ENCODE results near the gene MCEMP1. TPM values are rescaled to one million over a fixed set of nuclear protein-coding genes. Genes with fewer than 3 reads are reported as not detected.

Gene MCEMP1
- total RNA-seq, 1 experiment from 2014 or later = not detected

DNA sequence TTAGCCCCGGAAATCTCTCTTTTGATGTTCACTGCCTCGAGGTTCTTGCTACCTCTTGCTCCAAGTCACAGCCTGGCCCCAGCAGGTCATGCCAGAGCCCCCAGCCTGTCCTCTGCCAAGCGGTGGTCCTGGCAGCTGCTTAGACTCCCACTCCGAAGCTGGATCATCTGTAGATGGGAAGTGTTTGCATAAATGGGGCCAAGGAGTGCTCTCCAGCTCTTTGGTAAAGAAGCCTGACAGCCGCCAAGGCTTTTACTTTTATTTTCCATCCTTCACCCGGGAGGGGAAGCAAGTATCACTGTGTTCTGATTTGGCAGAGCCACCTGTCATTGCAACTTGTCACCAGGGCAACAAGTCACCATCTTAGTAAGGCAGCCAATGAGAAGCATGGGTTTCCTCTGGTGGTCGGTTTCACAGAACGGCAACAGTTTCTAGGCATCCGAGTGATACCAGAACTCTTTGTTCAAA lies 18.6 kb upstream of the MCEMP1 start:
- Histone ChIP-seq H3K4me3 (ENCODE audit: low read length) (no peak overlapping the region), H3K9me2 (replicated peaks; ENCODE audit: insufficient read depth, low read length) (no peaks in the 10 kb centered on the region), H2AFZ (ENCODE audit: low read length) (no peak overlapping the region), H3K36me3 (ENCODE audit: insufficient read depth, low read length) (no peaks in the 10 kb centered on the region), H4K20me1 (ENCODE audit: insufficient read depth, low read depth, low read length) (no peaks in the 10 kb centered on the region), H3K9ac (ENCODE audit: low read length) (no peak overlapping the region; the same call in 1 of the 2 replicates), H3K79me2 (ENCODE audit: low read length) (no peaks in the 10 kb centered on the region), H3K9me3 (ENCODE audit: low read length) (no peaks in the 10 kb centered on the region), H3K27ac (ENCODE audit: low read length) (no peak overlapping the region), H3K27me3 (ENCODE audit: low read length) (no peaks in the 10 kb centered on the region), H3K4me2 (ENCODE audit: low read depth, low read length, poor library complexity, severe bottlenecking) (no peak overlapping the region), H3K4me1 (ENCODE audit: low read length) (no peaks in the 10 kb centered on the region)
- DNase-seq = peak; percentile 68

DNA sequence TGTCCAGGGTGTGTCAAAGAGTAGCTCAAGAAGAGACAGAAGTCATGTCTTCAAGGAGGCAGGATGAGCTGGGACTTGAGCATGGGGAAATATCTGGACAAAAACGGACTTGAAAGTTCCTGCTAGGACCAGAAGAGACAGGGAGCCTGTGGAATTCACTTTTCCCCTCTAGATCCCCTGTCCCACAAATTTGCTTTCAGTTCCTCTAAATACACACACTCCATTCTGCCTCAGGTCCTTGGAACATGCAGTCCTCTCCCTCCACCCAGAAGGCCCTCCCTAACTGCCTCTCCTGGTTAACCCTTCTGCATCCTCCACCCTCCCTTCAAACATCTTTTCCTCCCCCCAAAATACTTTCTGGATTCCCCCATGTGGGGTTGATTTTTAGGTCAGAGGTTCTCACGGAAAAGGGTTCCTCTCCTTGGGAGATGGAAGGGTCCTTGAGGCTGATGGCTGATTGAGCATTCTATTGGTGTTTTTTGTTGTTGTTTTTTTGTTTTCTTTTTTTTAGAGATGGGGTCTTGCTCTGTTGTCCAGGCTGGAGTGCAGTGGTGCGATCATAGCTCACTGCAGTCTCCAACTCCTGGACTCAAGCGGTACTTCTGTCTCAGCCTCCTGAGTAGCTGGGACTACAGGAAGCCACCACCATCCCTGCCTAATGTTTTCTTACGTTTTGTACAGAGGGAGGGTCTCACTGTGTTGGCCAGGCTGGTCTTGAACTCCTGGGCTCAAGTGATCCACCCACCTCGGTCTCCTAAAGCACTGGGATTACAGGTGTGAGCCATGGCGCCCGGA lies 14.9 kb upstream of the MCEMP1 start:
- Histone ChIP-seq H3K36me3 (ENCODE audit: insufficient read depth, low read length) (no peaks in the 10 kb centered on the region), H2AFZ (ENCODE audit: low read length) (no peak overlapping the region), H3K9ac (ENCODE audit: low read length) (no peak overlapping the region), H3K4me3 (ENCODE audit: low read length) (no peak overlapping the region), H3K4me2 (ENCODE audit: low read depth, low read length, poor library complexity, severe bottlenecking) (no peak overlapping the region), H3K27ac (ENCODE audit: low read length) (no peak overlapping the region), H4K20me1 (ENCODE audit: insufficient read depth, low read depth, low read length) (no peaks in the 10 kb centered on the region), H3K4me1 (ENCODE audit: low read length) (no peaks in the 10 kb centered on the region), H3K9me2 (replicated peaks; ENCODE audit: insufficient read depth, low read length) (no peaks in the 10 kb centered on the region), H3K9me3 (ENCODE audit: low read length) (no peaks in the 10 kb centered on the region), H3K79me2 (ENCODE audit: low read length) (no peaks in the 10 kb centered on the region), H3K27me3 (ENCODE audit: low read length) (no peaks in the 10 kb centered on the region)
- no peak for DNase-seq

DNA sequence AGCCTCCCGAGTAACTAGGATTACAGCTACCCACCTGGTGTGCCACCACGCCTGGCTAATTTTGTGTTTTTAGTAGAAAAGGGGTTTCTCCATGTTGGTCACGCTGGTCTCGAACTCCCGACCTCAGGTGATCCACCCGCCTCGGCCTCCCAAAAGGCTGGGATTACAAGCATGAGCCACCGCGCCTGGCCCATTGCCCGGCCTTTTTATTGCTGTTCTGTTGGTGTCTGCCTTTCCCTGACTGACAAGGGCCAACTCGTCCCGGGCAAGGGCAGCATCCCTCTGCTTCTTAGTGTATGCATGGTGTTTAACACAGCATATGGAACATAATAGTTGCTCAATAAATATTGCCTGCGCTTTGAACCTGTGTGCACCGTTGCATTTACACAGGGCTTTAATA lies 14.2 kb upstream of the MCEMP1 start:
- no peaks in the 10 kb centered on the region for H3K79me2 ChIP-seq (ENCODE audit: low read length)
- H3K9me2 ChIP-seq (replicated peaks; ENCODE audit: insufficient read depth, low read length) = no peaks in the 10 kb centered on the region
- no peak overlapping the region for H3K27ac ChIP-seq (ENCODE audit: low read length)
- no peaks in the 10 kb centered on the region for H4K20me1 ChIP-seq (ENCODE audit: insufficient read depth, low read depth, low read length)
- no peaks in the 10 kb centered on the region for H3K9me3 ChIP-seq (ENCODE audit: low read length)
- H3K9ac ChIP-seq (ENCODE audit: low read length) = no peak overlapping the region
- no peaks in the 10 kb centered on the region for H3K36me3 ChIP-seq (ENCODE audit: insufficient read depth, low read length)
- H3K4me3 ChIP-seq (ENCODE audit: low read length) = no peak overlapping the region
- no peak overlapping the region for H2AFZ ChIP-seq (ENCODE audit: low read length)
- no peak for DNase-seq
- H3K4me1 ChIP-seq (ENCODE audit: low read length) = no peaks in the 10 kb centered on the region
- no peaks in the 10 kb centered on the region for H3K27me3 ChIP-seq (ENCODE audit: low read length)
- no peak overlapping the region for H3K4me2 ChIP-seq (ENCODE audit: low read depth, low read length, poor library complexity, severe bottlenecking)

DNA sequence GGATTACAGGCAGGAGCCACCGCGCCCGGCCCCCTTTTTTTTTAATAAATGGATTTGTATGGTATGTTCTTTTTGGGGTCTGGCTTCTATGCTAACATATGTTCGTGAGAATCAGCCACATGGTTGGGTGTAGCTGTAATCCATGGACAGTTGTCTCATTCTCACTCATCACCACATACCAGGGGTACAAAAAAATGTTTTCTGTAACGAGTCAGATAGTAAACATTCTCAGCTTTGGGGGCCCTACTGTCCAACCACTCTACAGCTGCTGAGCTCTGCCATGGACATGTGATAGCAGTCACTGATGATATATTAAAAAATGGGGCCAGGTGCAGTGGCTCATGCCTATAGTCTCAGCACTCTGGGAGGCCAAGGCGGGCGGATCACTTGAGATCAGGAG lies 13.2 kb upstream of the MCEMP1 start:
- no peaks in the 10 kb centered on the region for H3K36me3 ChIP-seq (ENCODE audit: insufficient read depth, low read length)
- H3K9ac ChIP-seq (ENCODE audit: low read length) = no peak overlapping the region
- no peaks in the 10 kb centered on the region for H3K9me2 ChIP-seq (replicated peaks; ENCODE audit: insufficient read depth, low read length)
- H3K4me2 ChIP-seq (ENCODE audit: low read depth, low read length, poor library complexity, severe bottlenecking) = no peak overlapping the region
- H3K27ac ChIP-seq (ENCODE audit: low read length) = no peak overlapping the region
- DNase-seq = no peak
- H3K79me2 ChIP-seq (ENCODE audit: low read length) = no peaks in the 10 kb centered on the region
- H3K9me3 ChIP-seq (ENCODE audit: low read length) = no peaks in the 10 kb centered on the region
- H4K20me1 ChIP-seq (ENCODE audit: insufficient read depth, low read depth, low read length) = no peaks in the 10 kb centered on the region
- H3K27me3 ChIP-seq (ENCODE audit: low read length) = no peaks in the 10 kb centered on the region
- no peaks in the 10 kb centered on the region for H3K4me1 ChIP-seq (ENCODE audit: low read length)
- no peak overlapping the region for H2AFZ ChIP-seq (ENCODE audit: low read length)
- H3K4me3 ChIP-seq (ENCODE audit: low read length) = no peak overlapping the region

DNA sequence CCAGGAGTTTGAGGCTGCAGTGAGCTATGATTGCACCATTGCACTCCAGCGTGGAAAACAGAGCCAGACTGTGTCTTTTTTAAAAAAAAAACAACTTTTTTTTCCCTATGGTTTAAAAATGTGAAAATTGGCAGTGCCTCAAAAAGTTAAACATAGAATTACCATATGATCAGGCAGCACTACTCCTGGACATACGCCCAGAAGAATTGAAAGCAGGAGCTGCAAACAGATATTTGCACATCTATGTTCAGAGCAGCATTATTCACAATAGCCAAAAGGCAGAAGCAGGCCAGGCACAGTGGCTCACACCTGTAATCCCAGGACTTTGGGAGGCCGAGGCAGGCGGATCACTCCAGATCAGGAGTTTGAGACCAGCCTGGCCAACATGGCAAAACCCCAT lies 11.8 kb upstream of the MCEMP1 start:
- Histone ChIP-seq H3K9ac (ENCODE audit: low read length) (no peak overlapping the region), H3K27ac (ENCODE audit: low read length) (no peak overlapping the region), H3K9me3 (ENCODE audit: low read length) (no peaks in the 10 kb centered on the region), H3K79me2 (ENCODE audit: low read length) (no peaks in the 10 kb centered on the region), H3K27me3 (ENCODE audit: low read length) (no peaks in the 10 kb centered on the region), H3K36me3 (ENCODE audit: insufficient read depth, low read length) (no peaks in the 10 kb centered on the region), H3K4me1 (ENCODE audit: low read length) (no peaks in the 10 kb centered on the region), H4K20me1 (ENCODE audit: insufficient read depth, low read depth, low read length) (no peaks in the 10 kb centered on the region), H2AFZ (ENCODE audit: low read length) (no peak overlapping the region), H3K9me2 (replicated peaks; ENCODE audit: insufficient read depth, low read length) (no peaks in the 10 kb centered on the region), H3K4me3 (ENCODE audit: low read length) (no peak overlapping the region), H3K4me2 (ENCODE audit: low read depth, low read length, poor library complexity, severe bottlenecking) (no peak overlapping the region)
- DNase-seq = no peak

DNA sequence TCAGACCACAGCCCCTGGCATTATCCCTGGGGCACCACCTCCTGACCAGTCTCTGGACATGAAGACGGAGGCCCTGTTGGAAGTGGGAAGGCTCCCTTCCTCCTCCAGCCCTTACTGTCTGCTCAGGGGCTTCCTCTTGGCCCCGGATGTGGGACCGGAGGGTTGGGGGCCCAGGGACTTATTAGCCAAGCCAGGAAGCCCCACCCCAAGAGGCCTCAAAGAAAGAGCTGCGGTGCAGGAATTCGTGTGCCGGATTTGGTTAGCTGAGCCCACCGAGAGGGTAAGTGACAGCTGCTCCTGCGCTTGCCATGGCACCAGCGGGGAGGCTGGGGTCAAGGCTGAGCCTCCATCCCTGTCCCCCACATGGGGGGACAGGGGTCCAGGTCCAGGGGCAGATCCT lies 8.0 kb upstream of the MCEMP1 start, which contains the start of gene RETN:
Gene RETN, plus strand, starts transcription at position 208 of the 400 bp plus-strand sequence. CDS start 278 bp downstream, outside the sequence.
- H3K27me3 ChIP-seq (ENCODE audit: low read length) = no peaks in the 10 kb centered on the region
- no peak within 1 kb of the TSS for H3K27ac ChIP-seq (ENCODE audit: low read length)
- H3K4me1 ChIP-seq (ENCODE audit: low read length) = no peaks in the 10 kb centered on the region
- H3K9me3 ChIP-seq (ENCODE audit: low read length) = no peaks in the 10 kb centered on the region
- H4K20me1 ChIP-seq (ENCODE audit: insufficient read depth, low read depth, low read length) = no peaks in the 10 kb centered on the region
- no peak within 1 kb of the TSS for H3K4me3 ChIP-seq (ENCODE audit: low read length)
- no peaks in the 10 kb centered on the region for H3K79me2 ChIP-seq (ENCODE audit: low read length)
- H3K9me2 ChIP-seq (replicated peaks; ENCODE audit: insufficient read depth, low read length) = no peaks in the 10 kb centered on the region
- no peak within 1 kb of the TSS for H2AFZ ChIP-seq (ENCODE audit: low read length)
- DNase-seq = no peak
- no peaks in the 10 kb centered on the region for H3K36me3 ChIP-seq (ENCODE audit: insufficient read depth, low read length)
- no peak within 1 kb of the TSS for H3K4me2 ChIP-seq (ENCODE audit: low read depth, low read length, poor library complexity, severe bottlenecking)
- H3K9ac ChIP-seq (ENCODE audit: low read length) = no peak within 1 kb of the TSS

DNA sequence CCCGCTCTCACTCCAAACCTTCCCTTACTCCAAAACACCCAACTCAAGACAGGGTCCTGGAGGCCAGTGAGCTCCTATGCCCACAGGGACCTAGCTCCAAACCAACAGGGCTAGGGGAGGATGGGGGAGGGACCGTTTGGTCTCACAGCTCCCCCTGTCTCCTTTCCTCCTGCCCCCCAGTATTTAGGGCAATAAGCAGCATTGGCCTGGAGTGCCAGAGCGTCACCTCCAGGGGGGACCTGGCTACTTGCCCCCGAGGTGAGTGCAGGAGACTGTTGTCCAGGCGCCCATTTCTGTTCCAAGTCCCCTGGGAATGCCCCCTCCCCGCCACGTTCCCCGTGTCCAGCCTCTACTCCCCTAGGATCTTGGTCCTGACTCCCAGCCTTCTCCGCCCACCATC lies 7.2 kb upstream of the MCEMP1 start:
- Histone ChIP-seq H3K9me3 (ENCODE audit: low read length) (no peaks in the 10 kb centered on the region), H3K79me2 (ENCODE audit: low read length) (no peaks in the 10 kb centered on the region), H3K4me1 (ENCODE audit: low read length) (no peaks in the 10 kb centered on the region), H3K4me3 (ENCODE audit: low read length) (no peak overlapping the region), H4K20me1 (ENCODE audit: insufficient read depth, low read depth, low read length) (no peaks in the 10 kb centered on the region), H3K9ac (ENCODE audit: low read length) (no peak overlapping the region), H3K4me2 (ENCODE audit: low read depth, low read length, poor library complexity, severe bottlenecking) (no peak overlapping the region), H3K27me3 (ENCODE audit: low read length) (no peaks in the 10 kb centered on the region), H2AFZ (ENCODE audit: low read length) (no peak overlapping the region), H3K36me3 (ENCODE audit: insufficient read depth, low read length) (no peaks in the 10 kb centered on the region), H3K27ac (ENCODE audit: low read length) (no peak overlapping the region), H3K9me2 (replicated peaks; ENCODE audit: insufficient read depth, low read length) (no peaks in the 10 kb centered on the region)
- DNase-seq = no peak

DNA sequence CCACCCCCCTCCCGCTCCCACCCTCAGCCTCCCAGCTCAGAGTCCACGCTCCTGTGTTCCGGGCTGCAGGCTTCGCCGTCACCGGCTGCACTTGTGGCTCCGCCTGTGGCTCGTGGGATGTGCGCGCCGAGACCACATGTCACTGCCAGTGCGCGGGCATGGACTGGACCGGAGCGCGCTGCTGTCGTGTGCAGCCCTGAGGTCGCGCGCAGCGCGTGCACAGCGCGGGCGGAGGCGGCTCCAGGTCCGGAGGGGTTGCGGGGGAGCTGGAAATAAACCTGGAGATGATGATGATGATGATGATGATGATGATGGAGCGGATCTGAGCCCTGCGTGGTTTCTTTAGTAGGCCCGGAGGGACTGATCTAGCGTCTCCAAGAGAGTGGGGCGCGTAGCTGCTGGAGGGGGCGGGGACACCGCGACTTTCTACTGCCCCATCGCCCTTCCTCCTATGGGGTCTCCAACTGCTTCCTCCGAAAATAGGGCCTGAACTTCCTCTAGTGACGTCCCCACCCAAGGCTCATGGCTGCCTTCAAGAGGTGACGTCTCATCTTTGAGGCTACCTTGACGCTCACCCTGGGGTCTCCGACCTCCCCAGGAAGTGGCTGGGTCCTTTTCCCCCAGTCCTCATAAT lies 6.6 kb upstream of the MCEMP1 start:
- H3K9ac ChIP-seq (ENCODE audit: low read length) = no peak overlapping the region

More for the DNA sequence above, 6.6 kb upstream of the MCEMP1 start:
- Histone ChIP-seq H3K36me3 (ENCODE audit: insufficient read depth, low read length) (no peaks in the 10 kb centered on the region), H2AFZ (ENCODE audit: low read length) (no peak overlapping the region), H3K9me3 (ENCODE audit: low read length) (no peaks in the 10 kb centered on the region), H3K79me2 (ENCODE audit: low read length) (no peaks in the 10 kb centered on the region), H3K27me3 (ENCODE audit: low read length) (no peaks in the 10 kb centered on the region), H3K4me2 (ENCODE audit: low read depth, low read length, poor library complexity, severe bottlenecking) (no peak overlapping the region), H4K20me1 (ENCODE audit: insufficient read depth, low read depth, low read length) (no peaks in the 10 kb centered on the region), H3K9me2 (replicated peaks; ENCODE audit: insufficient read depth, low read length) (no peaks in the 10 kb centered on the region), H3K27ac (ENCODE audit: low read length) (no peak overlapping the region), H3K4me1 (ENCODE audit: low read length) (no peaks in the 10 kb centered on the region), H3K4me3 (ENCODE audit: low read length) (no peak overlapping the region)
- no peak for DNase-seq

Data from Karpas-422 (cell line).